ENCODE results near the gene NR2C2.

- TF ChIP-seq CTCF (IDR thresholded peaks at IDR 0.05): no peak
- no peak for TF ChIP-seq POLR2A (IDR thresholded peaks at IDR 0.05)
- no peak for TF ChIP-seq POLR2AphosphoS5 (IDR thresholded peaks at IDR 0.05; ENCODE audit: insufficient read depth in 1 of 2, low read depth in 1 of 2)
Measured at GRCh38 chr3:15063656-15064286, 116.4 kb downstream of the NR2C2 start.
